HS-27A (cell line): ENCODE results near the gene VWA5B2.

Source experiments
- DNase-seq: peaks from one replicate; pipeline ENCODE4 v3.0.0-alpha.2; 2012; ENCODE audit warnings: low read depth, missing footprints

VWA5B2 gene

GRCh38 chr3:184223946-184224345, 5.4 kb upstream of the VWA5B2 start:
- DNase-seq: no peak

- no peak for DNase-seq
These were observed 1.9 kb upstream of the VWA5B2 start for GRCh38 chr3:184227481-184227935.

- DNase-seq: no peak
These were observed 828 bp upstream of the VWA5B2 start for GRCh38 chr3:184228376-184229137.

- no peak for DNase-seq
These were observed 757 bp downstream of the VWA5B2 start for GRCh38 chr3:184230081-184230602.

- no peak for DNase-seq
These were observed 1.5 kb downstream of the VWA5B2 start for GRCh38 chr3:184230603-184231528.

GRCh38 chr3:184231671-184232070, 2.3 kb downstream of the VWA5B2 start:
- no peak for DNase-seq

GRCh38 chr3:184233127-184233843, 3.9 kb downstream of the VWA5B2 start:
- DNase-seq: no peak

GRCh38 chr3:184234224-184234623, 4.8 kb downstream of the VWA5B2 start:
- peak; percentile 61 for DNase-seq

GRCh38 chr3:184234671-184235380, 5.4 kb downstream of the VWA5B2 start:
- no peak for DNase-seq

GRCh38 chr3:184235381-184236032, 6.1 kb downstream of the VWA5B2 start:
- DNase-seq: no peak

- DNase-seq: no peak
These were observed 6.6 kb downstream of the VWA5B2 start for GRCh38 chr3:184236033-184236410.

- DNase-seq: no peak
These were observed 7.3 kb downstream of the VWA5B2 start for GRCh38 chr3:184236636-184237035.

- DNase-seq: no peak
These were observed 7.8 kb downstream of the VWA5B2 start for GRCh38 chr3:184237211-184237610.

- no peak for DNase-seq
These were observed 8.4 kb downstream of the VWA5B2 start for GRCh38 chr3:184237807-184238206.

GRCh38 chr3:184238246-184238818, 8.9 kb downstream of the VWA5B2 start:
- DNase-seq: no peak

GRCh38 chr3:184239221-184239620, 9.8 kb downstream of the VWA5B2 start:
- DNase-seq: no peak

- no peak for DNase-seq
These were observed 10.3 kb downstream of the VWA5B2 start for GRCh38 chr3:184239708-184240107.

- DNase-seq: no peak
These were observed 11.2 kb downstream of the VWA5B2 start for GRCh38 chr3:184240384-184241140.

- DNase-seq: no peak
These were observed 11.7 kb downstream of the VWA5B2 start for GRCh38 chr3:184241141-184241446.
